Fibroblast of lung (primary cell): ENCODE results near the gene ATOH1. TPM values are rescaled to one million over a fixed set of nuclear protein-coding genes. Genes with fewer than 3 reads are reported as not detected.

Experiments
- DNase-seq, 2 donors: peaks; one replicate each; pipeline versions ENCODE4 v3.0.0 to v3.0.0-alpha.2; 2010; ENCODE audit warnings: low read depth in 2 of 2
- H2AFZ ChIP-seq: 2 replicates; pipeline ENCODE4 v1.5.1; 2012; ENCODE audit warnings: low read length, control low read depth, inconsistent platforms
- H3K27ac ChIP-seq: 2 replicates; pipeline ENCODE4 v1.5.1; 2011; ENCODE audit warnings: low read length, control low read depth; ENCODE audit not compliant: insufficient read depth
- H3K27me3 ChIP-seq: 2 replicates; pipeline ENCODE4 v1.5.1; 2011; ENCODE audit warnings: mild to moderate bottlenecking, low read length; ENCODE audit not compliant: control insufficient read depth, insufficient read depth
- H3K36me3 ChIP-seq: 2 replicates; pipeline ENCODE4 v1.5.1; 2011; ENCODE audit warnings: low read length; ENCODE audit not compliant: control insufficient read depth, insufficient read depth
- H3K4me1 ChIP-seq: 2 replicates; pipeline ENCODE4 v1.5.1; 2011; ENCODE audit warnings: low read length; ENCODE audit not compliant: control insufficient read depth, insufficient read depth; ENCODE audit errors: extremely low read depth
- H3K4me2 ChIP-seq: 2 replicates; pipeline ENCODE4 v1.5.1; 2011; ENCODE audit warnings: low read length, control low read depth; ENCODE audit not compliant: insufficient read depth; ENCODE audit errors: extremely low read depth
- H3K4me3 ChIP-seq, 4 experiments: fragments of 200-600 bp in 1 of 4; sonication (generic) in 1 of 4; replicated peaks in 1 of 4; 2 replicates each; pipeline ENCODE4 v1.5.1; 2011 to 2016; ENCODE audit warnings: low read length in 4 of 4, low read depth in 3 of 4, mild to moderate bottlenecking in 3 of 4, control low read depth in 2 of 4, inconsistent platforms in 1 of 4, mixed read lengths in 1 of 4; ENCODE audit not compliant: insufficient read depth in 1 of 4; ENCODE audit errors: control extremely low read depth in 1 of 4
- H3K79me2 ChIP-seq: 2 replicates; pipeline ENCODE4 v1.5.1; 2012; ENCODE audit warnings: mild to moderate bottlenecking, low read length, inconsistent platforms; ENCODE audit not compliant: control insufficient read depth, insufficient read depth
- H3K9ac ChIP-seq: 2 replicates; pipeline ENCODE4 v1.5.1; 2011; ENCODE audit warnings: mild to moderate bottlenecking, low read length, control low read depth; ENCODE audit not compliant: insufficient read depth
- H3K9me3 ChIP-seq: 2 replicates; pipeline ENCODE4 v1.5.1; 2012; ENCODE audit warnings: low read depth, low read length; ENCODE audit not compliant: control insufficient read depth, insufficient read depth
- H4K20me1 ChIP-seq: 2 replicates; pipeline ENCODE4 v1.5.1; 2011; ENCODE audit warnings: low read length; ENCODE audit not compliant: control insufficient read depth, insufficient read depth; ENCODE audit errors: extremely low read depth
- CTCF ChIP-seq, 2 donors: IDR thresholded peaks in 1 of 2; conservative IDR thresholded peaks in 1 of 2; 1 replicate in 1 of 2; 2 replicates in 1 of 2; pipeline ENCODE4 v1.5.1; 2011 to 2012; ENCODE audit warnings: low read length in 2 of 2, control low read depth in 1 of 2, inconsistent platforms in 1 of 2, low read depth in 1 of 2, mild to moderate bottlenecking in 1 of 2
- EZH2 ChIP-seq: IDR thresholded peaks from 2 replicates; pipeline ENCODE4 v1.5.1; 2012; ENCODE audit warnings: low read length, control low read depth, mild to moderate bottlenecking; ENCODE audit errors: missing control alignments
- polyA plus RNA-seq, 2 donors: library from polyadenylated mRNA; depleted of rRNA in 1 of 2; stranded (reverse) in 1 of 2; unstranded in 1 of 2; fragments of >200 nt; gene quantifications; 2 replicates each; pipeline ENCODE4 v1.2.1, GENCODE V29; 2011 to 2012; ENCODE audit warnings: missing spikeins in 1 of 2
- total RNA-seq: library from RNA; depleted of rRNA; stranded (reverse); fragments of >200 nt; gene quantifications from 2 replicates; pipeline ENCODE4 v1.2.1, GENCODE V29; 2014

Gene ATOH1
- total and polyA plus RNA-seq, 2 donors (not counting 1 experiment from before 2014, with no cell fraction given), result not detected

GRCh38 chr4:93831716-93832496 is 3.4 kb downstream of the ATOH1 start:
- no peak for DNase-seq
- Histone ChIP-seq H3K27ac (no peak overlapping the region), H3K36me3 (no peaks in the 10 kb centered on the region), H3K9me3 (no peaks in the 10 kb centered on the region), H3K4me3 (no peak overlapping the region), H3K9ac (no peak overlapping the region), H3K4me1 (no peaks in the 10 kb centered on the region), H2AFZ (no peak overlapping the region), H3K4me2 (no peak overlapping the region), H3K79me2 (no peaks in the 10 kb centered on the region), H4K20me1 (no peaks in the 10 kb centered on the region), H3K27me3 (peaks cover 27% of the 10 kb centered on the region)
- TF ChIP-seq EZH2 (no peak), CTCF (conservative IDR thresholded peaks at IDR 0.05 in 1 of 2, IDR thresholded peaks at IDR 0.05 in 1 of 2; ENCODE audit: low read depth in 1 of 2, low read length in 2 of 2) (no peak)

GRCh38 chr4:93834249-93835066 is 5.9 kb downstream of the ATOH1 start:
- no peak for TF ChIP-seq CTCF (conservative IDR thresholded peaks at IDR 0.05 in 1 of 2, IDR thresholded peaks at IDR 0.05 in 1 of 2; ENCODE audit: low read depth in 1 of 2, low read length in 2 of 2)
- Histone ChIP-seq H4K20me1 (no peaks in the 10 kb centered on the region), H3K4me2 (no peak overlapping the region)

GRCh38 chr4:93835929-93836328 is 7.4 kb downstream of the ATOH1 start:
- DNase-seq, result no peak
- no peak overlapping the region for H2AFZ ChIP-seq

More at GRCh38 chr4:93834249-93835066, 5.9 kb downstream of the ATOH1 start:
- H3K27ac ChIP-seq, result no peak overlapping the region
- H3K4me1 ChIP-seq, result no peaks in the 10 kb centered on the region
- no peaks in the 10 kb centered on the region for H3K36me3 ChIP-seq
- peaks cover 10% of the 10 kb centered on the region for H3K27me3 ChIP-seq
- H3K9me3 ChIP-seq, result no peaks in the 10 kb centered on the region
- no peak for DNase-seq
- no peaks in the 10 kb centered on the region for H3K79me2 ChIP-seq
- no peak overlapping the region for H2AFZ ChIP-seq
- no peak overlapping the region for H3K9ac ChIP-seq
- no peak overlapping the region for H3K4me3 ChIP-seq

More at GRCh38 chr4:93835929-93836328, 7.4 kb downstream of the ATOH1 start:
- Histone ChIP-seq H4K20me1 (no peaks in the 10 kb centered on the region), H3K9me3 (no peaks in the 10 kb centered on the region), H3K4me2 (no peak overlapping the region), H3K36me3 (no peaks in the 10 kb centered on the region), H3K9ac (no peak overlapping the region), H3K79me2 (no peaks in the 10 kb centered on the region), H3K4me3 (no peak overlapping the region), H3K4me1 (no peaks in the 10 kb centered on the region), H3K27me3 (peaks cover 4% of the 10 kb centered on the region), H3K27ac (no peak overlapping the region)
- TF ChIP-seq CTCF (conservative IDR thresholded peaks at IDR 0.05 in 1 of 2, IDR thresholded peaks at IDR 0.05 in 1 of 2; ENCODE audit: low read depth in 1 of 2, low read length in 2 of 2), result no peak
- TF ChIP-seq EZH2, result no peak
